GM18867 (cell line): ENCODE measurements around the gene IFI44L.

Experiments
- ATAC-seq: cut with Tn5 transposase; IDR thresholded peaks from one replicate; pipeline ENCODE4 v1.9.1; 2021; ENCODE audit warnings: mild to moderate bottlenecking, moderate library complexity; ENCODE audit not compliant: unreplicated experiment

The IFI44L gene

DNA sequence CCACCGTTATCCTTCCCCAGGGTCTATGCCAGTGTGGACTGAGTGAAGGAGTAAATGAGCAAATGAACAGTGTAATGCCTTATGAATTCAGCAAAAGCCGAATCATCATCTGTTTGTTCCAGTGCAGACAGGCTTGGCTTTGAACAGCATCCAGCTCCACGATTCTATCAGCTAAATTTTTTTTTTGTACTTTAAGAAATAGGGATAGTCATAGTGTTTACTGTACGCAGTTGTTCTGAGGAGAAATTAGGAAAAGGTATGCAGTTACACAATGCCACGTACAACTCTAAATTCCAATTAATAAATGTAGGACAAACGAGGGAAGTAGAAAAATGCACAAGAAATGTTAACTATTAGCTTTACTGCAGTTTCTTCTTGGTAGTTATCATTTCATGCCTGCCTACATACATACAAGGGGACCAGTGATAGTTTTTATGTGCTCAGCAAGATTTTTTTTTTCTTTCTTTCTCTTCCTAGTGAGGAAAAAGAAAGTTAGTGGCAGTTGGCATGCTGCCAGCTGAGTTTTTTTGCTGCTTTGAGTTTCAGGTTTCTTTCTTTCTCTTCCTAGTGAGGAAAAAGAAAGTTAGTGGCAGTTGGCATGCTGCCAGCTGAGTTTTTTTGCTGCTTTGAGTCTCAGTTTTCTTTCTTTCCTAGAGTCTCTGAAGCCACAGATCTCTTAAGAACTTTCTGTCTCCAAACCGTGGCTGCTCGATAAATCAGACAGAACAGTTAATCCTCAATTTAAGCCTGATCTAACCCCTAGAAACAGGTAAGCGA lies at the start of gene IFI44L:
TSS of gene IFI44L (plus strand) at position 646 of the 777 bp plus-strand sequence. CDS start 7,468 bp downstream, outside the sequence.
- peak; percentile 46 for ATAC-seq

GRCh38 chr1:78570539-78570938 lies 49.7 kb upstream of the IFI44L start:
- ATAC-seq: peak; percentile 54

- no peak for ATAC-seq
Observed at GRCh38 chr1:78577257-78578100, 42.8 kb upstream of the IFI44L start.

GRCh38 chr1:78586572-78586971 lies 33.7 kb upstream of the IFI44L start:
- no peak for ATAC-seq

DNA sequence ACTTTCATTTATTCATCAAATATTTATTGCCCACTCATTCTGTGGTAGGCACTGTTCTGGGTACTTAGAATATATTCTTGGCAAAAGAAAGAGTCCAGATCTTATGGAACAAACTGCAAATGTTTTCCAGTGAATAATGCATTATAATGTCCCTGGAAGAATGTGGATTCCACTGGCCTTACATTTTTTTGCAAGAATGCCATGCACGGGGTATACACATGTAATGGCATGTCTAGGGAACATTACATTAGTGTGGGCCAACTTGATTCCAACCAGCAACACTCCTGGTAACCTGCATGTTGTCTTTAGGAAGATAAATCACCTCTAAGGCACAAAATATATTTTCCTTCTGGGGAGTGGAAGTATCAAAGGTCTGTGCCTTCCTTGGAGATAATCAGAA lies 33.0 kb upstream of the IFI44L start:
- no peak for ATAC-seq

GRCh38 chr1:78591971-78592370 lies 28.3 kb upstream of the IFI44L start:
- ATAC-seq: no peak

DNA sequence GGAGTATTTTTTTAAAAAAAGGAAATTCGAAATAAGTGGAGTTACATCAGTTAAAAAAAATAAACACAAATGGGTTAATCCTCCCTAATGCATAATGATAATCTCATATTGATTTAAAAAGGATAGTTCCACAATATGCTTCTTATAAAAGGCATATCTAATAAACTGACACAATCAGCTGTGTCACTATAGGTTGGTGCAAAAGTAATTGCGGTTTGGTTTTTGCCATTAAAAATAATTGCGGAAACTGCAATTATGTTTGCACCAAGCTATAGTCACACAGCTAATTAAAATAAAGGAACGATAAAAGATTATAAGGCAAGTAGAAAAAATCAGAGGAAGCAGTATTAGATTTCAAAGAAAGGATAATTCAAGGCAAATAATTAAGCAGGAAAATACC lies 21.0 kb upstream of the IFI44L start:
- ATAC-seq: no peak

DNA sequence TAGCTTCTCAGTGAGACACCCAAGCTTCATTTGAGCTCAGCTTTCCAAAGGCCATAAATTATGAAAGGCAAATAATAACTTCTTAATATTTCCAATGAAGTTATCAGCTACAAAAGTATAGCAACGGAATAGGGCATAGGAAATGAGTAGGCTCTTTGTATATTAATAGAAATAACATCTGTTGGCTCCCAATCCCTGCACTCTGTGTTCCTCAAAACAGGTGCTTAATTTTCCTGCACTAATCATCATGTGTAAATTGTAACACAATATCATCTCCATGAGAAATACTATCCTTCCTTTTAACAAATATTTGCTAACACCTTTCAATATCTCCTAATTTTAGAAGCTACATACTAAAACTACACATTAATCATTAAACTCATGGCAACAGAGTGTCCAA lies 19.2 kb upstream of the IFI44L start:
- no peak for ATAC-seq

DNA sequence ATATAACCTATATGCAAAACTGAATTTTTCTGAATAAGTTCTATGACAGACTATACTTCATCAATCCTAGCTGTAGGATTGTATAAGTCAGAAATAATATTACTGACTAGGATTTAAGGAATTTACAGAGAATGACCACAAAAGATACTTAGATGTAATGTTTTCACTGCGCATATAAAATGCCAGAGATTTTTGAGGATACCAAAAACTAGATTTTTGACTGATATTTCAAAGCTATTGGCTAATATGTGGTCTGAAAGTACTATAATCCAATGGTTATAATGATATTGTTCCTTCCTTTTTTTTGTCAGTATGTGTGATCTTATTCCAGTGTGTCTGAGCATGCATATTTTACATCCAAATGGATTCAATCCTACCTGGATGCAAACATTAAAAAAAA lies 17.0 kb upstream of the IFI44L start:
- no peak for ATAC-seq

GRCh38 chr1:78604643-78605042 lies 15.6 kb upstream of the IFI44L start:
- ATAC-seq: no peak

GRCh38 chr1:78606274-78606673 lies 14.0 kb upstream of the IFI44L start:
- no peak for ATAC-seq

DNA sequence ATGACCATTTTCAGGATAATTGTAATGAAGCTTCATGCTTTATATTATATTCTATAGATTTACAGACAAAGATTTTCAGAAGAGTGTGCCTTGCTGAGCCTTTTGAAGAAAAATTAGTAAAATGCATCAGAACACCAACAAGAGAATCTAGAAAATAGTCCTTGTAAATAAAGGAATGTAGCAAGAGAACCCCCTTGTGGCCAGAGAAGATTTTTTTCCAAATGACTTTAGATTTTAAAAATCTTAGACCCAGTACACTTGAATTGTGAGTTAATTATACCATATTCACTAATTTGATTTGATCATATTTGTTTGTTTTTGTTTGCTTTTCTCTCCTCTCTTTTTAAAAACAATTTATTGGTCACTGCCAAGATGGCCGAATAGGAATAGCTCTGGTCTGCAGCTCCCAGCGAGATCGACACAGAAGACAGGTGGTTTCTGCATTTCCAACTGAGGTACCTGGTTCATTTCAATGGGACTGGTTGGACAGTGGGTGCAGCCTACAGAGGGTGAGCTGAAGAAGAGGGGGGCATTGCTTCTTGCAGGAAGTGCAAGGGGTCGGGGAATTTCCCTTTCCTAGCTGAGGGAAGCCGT lies 12.8 kb upstream of the IFI44L start:
- ATAC-seq: peak; percentile 41

- ATAC-seq: peak; percentile 68
Observed at GRCh38 chr1:78607944-78608343, 12.3 kb upstream of the IFI44L start.

- peak; percentile 48 for ATAC-seq
Observed at GRCh38 chr1:78617615-78618026, 2.6 kb upstream of the IFI44L start.

- ATAC-seq: no peak
Observed at GRCh38 chr1:78619032-78619431, 1.2 kb upstream of the IFI44L start.

- ATAC-seq: peak; percentile 0
Observed at GRCh38 chr1:78619446-78619802, 824 bp upstream of the IFI44L start.

- no peak for ATAC-seq
Observed at GRCh38 chr1:78620666-78621065, 418 bp downstream of the IFI44L start.

GRCh38 chr1:78622548-78622947 lies 2.3 kb downstream of the IFI44L start:
- no peak for ATAC-seq

GRCh38 chr1:78624035-78624434 lies 3.8 kb downstream of the IFI44L start:
- ATAC-seq: no peak

DNA sequence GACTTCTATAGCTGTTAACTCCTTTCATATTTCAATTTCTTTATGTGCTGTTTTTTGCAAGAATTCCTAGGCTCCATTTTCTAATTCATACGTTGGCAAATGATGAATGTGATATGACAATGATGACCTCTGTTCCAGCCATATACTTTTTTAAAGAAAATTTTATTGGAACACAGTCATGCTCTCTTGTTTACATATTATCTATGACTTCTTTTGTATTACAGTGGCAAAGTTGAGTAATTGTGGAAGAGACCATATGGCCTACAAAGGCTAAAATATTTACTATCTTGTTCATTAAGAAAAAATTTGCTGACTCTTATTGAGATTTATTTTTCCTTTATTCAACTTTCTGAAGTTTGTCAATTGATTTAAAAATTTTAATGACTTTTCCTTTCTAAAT lies 7.1 kb downstream of the IFI44L start:
- no peak for ATAC-seq

DNA sequence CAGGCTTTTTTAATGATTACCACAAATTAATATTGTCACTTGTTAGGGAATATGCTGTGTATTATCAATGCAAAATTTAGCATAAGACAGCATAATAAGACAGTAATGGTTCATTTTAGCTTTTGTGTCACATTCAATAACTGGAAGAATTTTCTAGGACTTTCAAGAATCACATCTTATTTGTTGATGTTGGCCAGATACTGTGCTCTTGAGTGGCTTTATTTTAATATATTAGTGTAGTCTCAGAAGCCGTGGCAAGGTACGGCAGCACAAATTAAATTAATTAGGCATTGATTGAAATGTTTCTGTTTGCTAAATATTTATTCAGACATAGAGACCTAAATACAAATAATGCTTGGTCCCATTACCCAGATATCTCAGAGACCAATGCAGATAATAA lies 10.4 kb downstream of the IFI44L start:
- ATAC-seq: no peak

DNA sequence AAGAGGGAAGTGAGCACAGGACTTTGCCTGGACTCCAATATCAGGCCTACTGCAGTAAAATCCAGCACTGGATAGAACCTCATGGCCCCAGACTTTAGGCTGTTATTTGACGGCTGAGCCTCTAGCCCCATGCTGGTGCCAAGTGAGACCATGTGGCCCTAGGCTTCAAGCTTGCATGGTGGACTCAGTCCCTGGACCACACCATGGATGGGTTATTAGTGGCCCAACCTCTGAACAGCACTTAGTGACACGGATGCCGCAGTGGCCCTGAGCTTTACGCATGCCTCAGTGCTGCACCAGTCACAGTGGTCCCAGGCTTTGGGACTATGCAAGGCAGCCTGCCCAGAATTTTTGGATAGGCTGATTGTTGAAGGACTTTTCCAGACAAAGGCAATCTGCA lies 13.0 kb downstream of the IFI44L start:
- no peak for ATAC-seq
